Omental fat pad (tissue), 4 donors: ENCODE measurements around the gene RNF40. TPM values are rescaled to one million over a fixed set of nuclear protein-coding genes. Genes with fewer than 3 reads are reported as not detected.

Experiments used
- ATAC-seq: fragments of 150-250 bp; one replicate; pipeline ENCODE4 v1.9.1; 2016; ENCODE audit warnings: mild to moderate bottlenecking, moderate library complexity; ENCODE audit not compliant: low FRiP score
- DNase-seq: peaks from one replicate; pipeline ENCODE4 v3.0.0-alpha.2; 2019; ENCODE audit warnings: low spot score
- CTCF ChIP-seq, 3 donors: fragments of 450-650 bp; IDR thresholded peaks; one replicate each; pipeline ENCODE4 v1.5.1; 2016 to 2017; ENCODE audit warnings: antibody characterized with exemption in 3 of 3, mild to moderate bottlenecking in 3 of 3, moderate library complexity in 2 of 3
- total RNA-seq, 4 donors: library from RNA; depleted of rRNA; stranded (reverse); fragments of >200 nt; gene quantifications; one replicate each; pipeline ENCODE4 v1.1.0, GENCODE V29; 2016

Gene RNF40
- total RNA-seq, 4 donors from 2014 or later: 53.9 to 77.7 (median 69.5) TPM

GRCh38 chr16:30782486-30783279 lies 20.6 kb downstream of the RNF40 start:
- no peak for TF ChIP-seq CTCF (IDR thresholded peaks at IDR 0.05)
- ATAC-seq (no peak), DNase-seq (no peak)

- DNase-seq: no peak
- ATAC-seq: no peak
- no peak for TF ChIP-seq CTCF (IDR thresholded peaks at IDR 0.05)
Measured at GRCh38 chr16:30783280-30784109, 21.4 kb downstream of the RNF40 start.

- TF ChIP-seq CTCF (IDR thresholded peaks at IDR 0.05): no peak
- no peak for ATAC-seq
- DNase-seq: no peak
Measured at GRCh38 chr16:30784215-30784614, 22.1 kb downstream of the RNF40 start.

- no peak for TF ChIP-seq CTCF (IDR thresholded peaks at IDR 0.05)
- DNase-seq (no peak), ATAC-seq (no peak)
Measured at GRCh38 chr16:30785126-30786106, 23.3 kb downstream of the RNF40 start.

- ATAC-seq (peak; percentile 58), DNase-seq (no peak)
- no peak for TF ChIP-seq CTCF (IDR thresholded peaks at IDR 0.05)
Measured at GRCh38 chr16:30786115-30786935, 24.2 kb downstream of the RNF40 start.
